ENCODE data around the gene SPAM1. TPM values are rescaled to one million over a fixed set of nuclear protein-coding genes. Genes with fewer than 3 reads are reported as not detected.
A peak's percentile ranks its signal among the peaks of the same experiment; 100 is the strongest.

Gene SPAM1
- total RNA-seq (under 1 TPM in 1 of 4 donors, not detected in 3; 0.79 TPM), polyA plus RNA-seq (not detected)
- long read RNA-seq, donor 1: 0 reads
- long read RNA-seq, donor 2: 0 reads

- no peak within 1 kb of the TSS for H3K4me3 ChIP-seq
- TF ChIP-seq, protein P1, sequence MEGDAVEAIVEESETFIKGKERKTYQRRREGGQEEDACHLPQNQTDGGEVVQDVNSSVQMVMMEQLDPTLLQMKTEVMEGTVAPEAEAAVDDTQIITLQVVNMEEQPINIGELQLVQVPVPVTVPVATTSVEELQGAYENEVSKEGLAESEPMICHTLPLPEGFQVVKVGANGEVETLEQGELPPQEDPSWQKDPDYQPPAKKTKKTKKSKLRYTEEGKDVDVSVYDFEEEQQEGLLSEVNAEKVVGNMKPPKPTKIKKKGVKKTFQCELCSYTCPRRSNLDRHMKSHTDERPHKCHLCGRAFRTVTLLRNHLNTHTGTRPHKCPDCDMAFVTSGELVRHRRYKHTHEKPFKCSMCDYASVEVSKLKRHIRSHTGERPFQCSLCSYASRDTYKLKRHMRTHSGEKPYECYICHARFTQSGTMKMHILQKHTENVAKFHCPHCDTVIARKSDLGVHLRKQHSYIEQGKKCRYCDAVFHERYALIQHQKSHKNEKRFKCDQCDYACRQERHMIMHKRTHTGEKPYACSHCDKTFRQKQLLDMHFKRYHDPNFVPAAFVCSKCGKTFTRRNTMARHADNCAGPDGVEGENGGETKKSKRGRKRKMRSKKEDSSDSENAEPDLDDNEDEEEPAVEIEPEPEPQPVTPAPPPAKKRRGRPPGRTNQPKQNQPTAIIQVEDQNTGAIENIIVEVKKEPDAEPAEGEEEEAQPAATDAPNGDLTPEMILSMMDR (IDR thresholded peaks at IDR 0.05): no peak
- no peaks in the 10 kb centered on the region for H3K27me3 ChIP-seq (ENCODE audit: insufficient read depth in 3 of 3, low read length in 2 of 3)
- intact Hi-C loops (cut with DNase I): no loop called here
- H3K27ac ChIP-seq: no peak within 1 kb of the TSS
- H3K9me3 ChIP-seq: no peaks in the 10 kb centered on the region
- H3K4me1 ChIP-seq: no peaks in the 10 kb centered on the region
- DNase-seq (no peak), ATAC-seq (no peak)
- H3K36me3 ChIP-seq (ENCODE audit: insufficient read depth in 1 of 2, low read depth in 1 of 2): no peaks in the 10 kb centered on the region
Measured at GRCh38 chr7:123924941-123925340, at the start of gene SPAM1. Gene SPAM1 (plus strand): TSS chr7:123925241. CDS start chr7:123953571, 28,330 bp downstream.

DNA sequence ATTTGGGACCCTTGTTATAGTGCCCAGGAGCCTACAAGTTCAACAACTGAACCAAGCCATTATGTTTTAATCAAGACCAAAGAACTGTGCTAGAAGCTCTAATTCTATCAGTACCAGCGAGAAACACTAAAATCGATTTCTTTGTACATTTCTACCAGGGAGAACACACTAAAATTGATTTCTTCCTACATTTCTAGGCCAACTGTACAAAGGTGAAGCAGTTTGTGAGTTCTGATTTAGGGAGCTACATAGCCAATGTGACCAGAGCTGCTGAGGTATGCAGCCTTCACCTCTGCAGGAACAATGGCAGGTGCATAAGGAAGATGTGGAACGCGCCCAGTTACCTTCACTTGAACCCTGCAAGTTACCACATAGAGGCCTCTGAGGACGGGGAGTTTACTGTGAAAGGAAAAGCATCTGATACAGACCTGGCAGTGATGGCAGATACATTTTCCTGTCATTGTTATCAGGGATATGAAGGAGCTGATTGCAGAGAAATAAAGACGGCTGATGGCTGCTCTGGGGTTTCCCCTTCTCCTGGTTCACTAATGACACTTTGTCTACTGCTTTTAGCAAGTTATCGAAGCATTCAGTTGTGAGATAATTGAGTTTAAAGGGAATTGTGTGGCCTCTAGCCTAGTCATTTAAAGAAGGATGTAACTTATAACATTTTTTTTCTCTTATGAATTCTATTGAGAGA, 48.3 kb upstream of the SPAM1 start:
- no peak for ATAC-seq
- TF ChIP-seq, protein P1 (IDR thresholded peaks at IDR 0.05): no peak
- Histone ChIP-seq H3K4me1 (peaks cover 7% of the 10 kb centered on the region), H3K4me3 (no peak overlapping the region), H3K27ac (no peak overlapping the region), H3K9me3 (no peaks in the 10 kb centered on the region), H3K27me3 (ENCODE audit: insufficient read depth in 3 of 3, low read length in 2 of 3) (no peaks in the 10 kb centered on the region), H3K36me3 (ENCODE audit: insufficient read depth in 1 of 2, low read depth in 1 of 2) (no peaks in the 10 kb centered on the region)
- intact Hi-C loops (cut with DNase I): no loop called here
- no peak for DNase-seq
- 67 to 70% (median 68%) methylated on average over 7 of the region's 7 CpGs for WGBS, 3 donors

GRCh38 chr7:123879628-123880027, 45.4 kb upstream of the SPAM1 start:
- intact Hi-C loops (cut with DNase I): no loop called here
- no peaks in the 10 kb centered on the region for H3K36me3 ChIP-seq (ENCODE audit: insufficient read depth in 1 of 2, low read depth in 1 of 2)
- peak; percentile 74 to 96 (median 86) for ATAC-seq
- no peak for DNase-seq
- 14 to 31% (median 23%) methylated on average over 4 of the region's 4 CpGs for WGBS, 3 donors
- no peaks in the 10 kb centered on the region for H3K27me3 ChIP-seq (ENCODE audit: insufficient read depth in 3 of 3, low read length in 2 of 3)
- peak overlapping the region; percentile 34 for H3K27ac ChIP-seq
- H3K9me3 ChIP-seq: no peaks in the 10 kb centered on the region
- H3K4me1 ChIP-seq: peaks cover 4% of the 10 kb centered on the region
- TF ChIP-seq, protein P1 (IDR thresholded peaks at IDR 0.05): no peak
- no peak overlapping the region for H3K4me3 ChIP-seq

DNA sequence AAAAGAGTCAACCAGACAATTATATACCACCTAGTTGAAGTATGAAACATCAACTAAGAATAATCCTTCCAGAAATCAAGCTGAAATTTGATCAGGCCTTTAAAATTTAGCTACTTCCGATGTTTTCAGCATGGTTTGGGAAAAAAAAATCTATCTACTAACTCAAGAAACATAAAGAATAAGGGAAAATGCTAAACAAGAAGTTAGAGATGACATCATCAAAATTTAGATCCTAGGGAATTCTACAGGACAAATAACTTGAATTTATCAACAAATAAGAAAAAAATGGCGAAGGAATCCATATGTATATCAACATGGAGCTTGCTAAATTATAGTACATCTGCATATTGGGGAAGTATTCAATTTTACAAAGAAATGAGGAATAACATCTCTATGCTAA, 43.7 kb upstream of the SPAM1 start:
- TF ChIP-seq, protein P1 (IDR thresholded peaks at IDR 0.05): no peak
- Histone ChIP-seq H3K27ac (no peak overlapping the region), H3K4me1 (peaks cover 4% of the 10 kb centered on the region), H3K27me3 (ENCODE audit: insufficient read depth in 3 of 3, low read length in 2 of 3) (no peaks in the 10 kb centered on the region), H3K36me3 (ENCODE audit: insufficient read depth in 1 of 2, low read depth in 1 of 2) (no peaks in the 10 kb centered on the region), H3K9me3 (no peaks in the 10 kb centered on the region), H3K4me3 (no peak overlapping the region)
- 67 to 86% (median 79%) methylated on average over 2 of the region's 2 CpGs for WGBS, 3 donors
- intact Hi-C loops (cut with DNase I): no loop called here
- DNase-seq (no peak), ATAC-seq (no peak)

DNA sequence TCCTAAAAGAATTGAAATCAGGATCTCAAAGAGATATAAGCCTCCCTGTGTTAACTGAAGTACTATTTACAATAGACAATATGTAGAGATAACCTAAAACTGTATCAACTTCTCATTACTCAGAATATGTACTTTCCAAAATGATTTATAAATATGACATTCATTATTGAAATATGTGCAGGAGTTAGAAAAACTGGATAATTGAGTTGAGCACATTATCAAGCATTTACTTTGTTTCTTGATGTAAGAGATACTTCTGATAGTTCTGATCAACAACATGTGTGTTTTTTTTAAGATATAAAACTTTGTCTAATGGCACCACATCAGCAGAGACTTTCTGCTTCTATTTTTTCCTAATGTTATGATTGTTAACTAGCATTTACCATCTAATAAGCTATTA, 41.9 kb upstream of the SPAM1 start:
- DNase-seq (no peak), ATAC-seq (no peak)
- H3K27ac ChIP-seq: no peak overlapping the region
- TF ChIP-seq, protein P1 (IDR thresholded peaks at IDR 0.05): no peak
- H3K36me3 ChIP-seq (ENCODE audit: insufficient read depth in 1 of 2, low read depth in 1 of 2): no peaks in the 10 kb centered on the region
- H3K9me3 ChIP-seq: no peaks in the 10 kb centered on the region
- intact Hi-C loops (cut with DNase I): no loop called here
- no peak overlapping the region for H3K4me3 ChIP-seq
- peaks cover 4% of the 10 kb centered on the region for H3K4me1 ChIP-seq
- H3K27me3 ChIP-seq (ENCODE audit: insufficient read depth in 3 of 3, low read length in 2 of 3): no peaks in the 10 kb centered on the region
